ENCODE results near the gene PPM1D.
A peak's percentile ranks its signal among the peaks of the same experiment; 100 is the strongest.
"Not testable (repeated sequence)": the region's sequence is repeated elsewhere in the genome, so short reads cannot be mapped to it uniquely, and the experiment has no call there.

PPM1D gene

GRCh38 chr17:60599620-60600489 is at the start of gene PPM1D:
Gene PPM1D (plus strand): TSS chr17:60600193. CDS start chr17:60600415, 222 bp downstream.
- peak; percentile 99 for DNase-seq

- not testable (repeated sequence) for DNase-seq
Measured at GRCh38 chr17:60552255-60552654, 47.7 kb upstream of the PPM1D start.

- peak; percentile 41 for DNase-seq
Measured at GRCh38 chr17:60554377-60554788, 45.6 kb upstream of the PPM1D start.

GRCh38 chr17:60555786-60556185 is 44.2 kb upstream of the PPM1D start:
- DNase-seq: no peak

GRCh38 chr17:60557805-60558204 is 42.2 kb upstream of the PPM1D start:
- no peak for DNase-seq

GRCh38 chr17:60559659-60559994 is 40.4 kb upstream of the PPM1D start:
- no peak for DNase-seq

- DNase-seq: no peak
Measured at GRCh38 chr17:60559995-60560859, 39.8 kb upstream of the PPM1D start.

- DNase-seq: no peak
Measured at GRCh38 chr17:60560860-60561257, 39.1 kb upstream of the PPM1D start.

- no peak for DNase-seq
Measured at GRCh38 chr17:60562421-60562820, 37.6 kb upstream of the PPM1D start.

GRCh38 chr17:60563743-60564142 is 36.2 kb upstream of the PPM1D start:
- DNase-seq: no peak

GRCh38 chr17:60565233-60565632 is 34.8 kb upstream of the PPM1D start:
- DNase-seq: no peak

GRCh38 chr17:60573236-60574051 is 26.5 kb upstream of the PPM1D start:
- no peak for DNase-seq

GRCh38 chr17:60577147-60577915 is 22.7 kb upstream of the PPM1D start:
- peak; percentile 55 for DNase-seq

GRCh38 chr17:60579090-60579489 is 20.9 kb upstream of the PPM1D start:
- no peak for DNase-seq

GRCh38 chr17:60579551-60579950 is 20.4 kb upstream of the PPM1D start:
- no peak for DNase-seq

- no peak for DNase-seq
Measured at GRCh38 chr17:60583008-60583407, 17.0 kb upstream of the PPM1D start.

- no peak for DNase-seq
Measured at GRCh38 chr17:60585887-60586286, 14.1 kb upstream of the PPM1D start.

GRCh38 chr17:60586288-60586974 is 13.6 kb upstream of the PPM1D start:
- no peak for DNase-seq

- no peak for DNase-seq
Measured at GRCh38 chr17:60590070-60590469, 9.9 kb upstream of the PPM1D start.

- no peak for DNase-seq
Measured at GRCh38 chr17:60592750-60593149, 7.2 kb upstream of the PPM1D start.

GRCh38 chr17:60593441-60594036 is 6.5 kb upstream of the PPM1D start:
- DNase-seq: not testable (repeated sequence)
